ENCODE measurements around the gene MYBPC3.

DNA sequence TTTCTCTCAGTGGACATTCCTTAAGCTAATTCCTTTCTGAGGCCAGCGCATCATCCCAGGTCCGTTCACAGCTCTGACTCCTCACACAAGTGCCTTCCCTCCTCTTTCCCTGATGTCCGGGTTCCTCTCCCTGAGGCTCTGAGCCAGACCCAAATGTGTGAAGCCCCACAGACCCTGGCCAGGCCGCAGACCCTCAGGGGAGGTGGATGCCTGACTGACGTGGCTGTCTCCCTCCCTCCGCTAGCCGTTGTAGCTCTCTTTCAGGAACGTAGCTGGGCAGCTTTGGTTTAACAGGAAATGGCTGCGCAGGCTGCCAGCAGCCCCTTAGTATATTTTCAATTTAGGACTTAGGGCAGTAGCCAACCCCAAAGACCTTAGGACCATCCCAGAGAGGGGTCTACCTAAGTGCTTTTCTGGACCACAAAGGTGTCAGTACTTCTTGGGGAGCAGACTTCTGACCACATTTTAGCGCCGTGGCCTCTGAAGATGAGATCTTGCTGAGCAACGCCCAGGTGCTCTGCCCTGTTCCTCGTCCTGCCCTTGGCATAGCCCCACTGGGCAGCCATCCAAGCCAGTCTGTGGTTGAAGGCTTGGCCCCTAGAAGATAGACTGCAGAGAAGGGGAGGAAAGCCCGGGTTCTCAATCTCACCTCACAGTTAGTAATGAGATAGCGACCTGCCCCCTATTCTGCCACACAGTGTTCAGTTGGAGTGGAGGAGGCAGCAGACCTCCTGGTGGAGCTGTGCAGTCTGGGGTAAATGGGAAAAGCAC, 27.0 kb downstream of the MYBPC3 start:
- TF ChIP-seq, protein P1, sequence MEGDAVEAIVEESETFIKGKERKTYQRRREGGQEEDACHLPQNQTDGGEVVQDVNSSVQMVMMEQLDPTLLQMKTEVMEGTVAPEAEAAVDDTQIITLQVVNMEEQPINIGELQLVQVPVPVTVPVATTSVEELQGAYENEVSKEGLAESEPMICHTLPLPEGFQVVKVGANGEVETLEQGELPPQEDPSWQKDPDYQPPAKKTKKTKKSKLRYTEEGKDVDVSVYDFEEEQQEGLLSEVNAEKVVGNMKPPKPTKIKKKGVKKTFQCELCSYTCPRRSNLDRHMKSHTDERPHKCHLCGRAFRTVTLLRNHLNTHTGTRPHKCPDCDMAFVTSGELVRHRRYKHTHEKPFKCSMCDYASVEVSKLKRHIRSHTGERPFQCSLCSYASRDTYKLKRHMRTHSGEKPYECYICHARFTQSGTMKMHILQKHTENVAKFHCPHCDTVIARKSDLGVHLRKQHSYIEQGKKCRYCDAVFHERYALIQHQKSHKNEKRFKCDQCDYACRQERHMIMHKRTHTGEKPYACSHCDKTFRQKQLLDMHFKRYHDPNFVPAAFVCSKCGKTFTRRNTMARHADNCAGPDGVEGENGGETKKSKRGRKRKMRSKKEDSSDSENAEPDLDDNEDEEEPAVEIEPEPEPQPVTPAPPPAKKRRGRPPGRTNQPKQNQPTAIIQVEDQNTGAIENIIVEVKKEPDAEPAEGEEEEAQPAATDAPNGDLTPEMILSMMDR (IDR thresholded peaks at IDR 0.05), result no peak
- TF ChIP-seq EP300 (IDR thresholded peaks at IDR 0.05; ENCODE audit: low read depth) (no peak), POLR2A (IDR thresholded peaks at IDR 0.05) (no peak)
